Astrocyte of the cerebellum (primary cell): ENCODE results near the gene NAA10.

ENCODE experiments used
- DNase-seq: peaks from one replicate; pipeline ENCODE4 v3.0.0-alpha.2; 2011; ENCODE audit warnings: low read depth
- H3K4me3 ChIP-seq: 2 replicates; pipeline ENCODE4 v1.5.1; 2011; ENCODE audit warnings: mild to moderate bottlenecking, low read depth, low read length, moderate library complexity
- in situ Hi-C: cut with HindIII; loops from 2 replicates; pipeline ENCODE4 v1.10.0; 2017; ENCODE audit warnings: low sequenced_read_pairs
- TF ChIP-seq, protein P1 (sequence below): IDR thresholded peaks from 2 replicates; pipeline ENCODE4 v1.5.1; 2012; ENCODE audit warnings: low read length, low read depth, moderate library complexity, mild to moderate bottlenecking; ENCODE audit errors: missing control alignments

The NAA10 gene

DNA sequence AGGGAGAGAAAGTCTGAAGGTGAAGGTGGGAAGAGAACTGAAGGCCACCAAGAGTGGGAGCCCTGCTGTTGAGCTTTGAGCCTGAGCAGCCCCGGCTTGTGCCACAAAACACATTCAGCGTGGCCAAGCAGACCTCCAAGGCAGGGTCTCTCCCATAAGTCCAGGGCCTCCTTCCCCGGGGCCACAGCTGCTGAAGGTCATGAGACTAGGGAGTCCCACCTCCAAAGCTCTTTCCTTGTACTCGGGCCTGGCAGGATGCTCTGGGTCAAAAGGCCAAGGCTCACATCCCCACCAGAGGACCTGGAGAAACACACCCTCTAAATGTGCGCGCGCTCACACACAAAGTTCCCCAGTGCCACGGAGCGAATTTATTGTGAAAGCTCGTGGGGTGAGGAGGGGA lies 5.3 kb downstream of the NAA10 start:
- TF ChIP-seq, protein P1, sequence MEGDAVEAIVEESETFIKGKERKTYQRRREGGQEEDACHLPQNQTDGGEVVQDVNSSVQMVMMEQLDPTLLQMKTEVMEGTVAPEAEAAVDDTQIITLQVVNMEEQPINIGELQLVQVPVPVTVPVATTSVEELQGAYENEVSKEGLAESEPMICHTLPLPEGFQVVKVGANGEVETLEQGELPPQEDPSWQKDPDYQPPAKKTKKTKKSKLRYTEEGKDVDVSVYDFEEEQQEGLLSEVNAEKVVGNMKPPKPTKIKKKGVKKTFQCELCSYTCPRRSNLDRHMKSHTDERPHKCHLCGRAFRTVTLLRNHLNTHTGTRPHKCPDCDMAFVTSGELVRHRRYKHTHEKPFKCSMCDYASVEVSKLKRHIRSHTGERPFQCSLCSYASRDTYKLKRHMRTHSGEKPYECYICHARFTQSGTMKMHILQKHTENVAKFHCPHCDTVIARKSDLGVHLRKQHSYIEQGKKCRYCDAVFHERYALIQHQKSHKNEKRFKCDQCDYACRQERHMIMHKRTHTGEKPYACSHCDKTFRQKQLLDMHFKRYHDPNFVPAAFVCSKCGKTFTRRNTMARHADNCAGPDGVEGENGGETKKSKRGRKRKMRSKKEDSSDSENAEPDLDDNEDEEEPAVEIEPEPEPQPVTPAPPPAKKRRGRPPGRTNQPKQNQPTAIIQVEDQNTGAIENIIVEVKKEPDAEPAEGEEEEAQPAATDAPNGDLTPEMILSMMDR, result no peak
- H3K4me3 ChIP-seq, result no peak overlapping the region
- no peak for DNase-seq
- in situ Hi-C loops, result no loop called here

DNA sequence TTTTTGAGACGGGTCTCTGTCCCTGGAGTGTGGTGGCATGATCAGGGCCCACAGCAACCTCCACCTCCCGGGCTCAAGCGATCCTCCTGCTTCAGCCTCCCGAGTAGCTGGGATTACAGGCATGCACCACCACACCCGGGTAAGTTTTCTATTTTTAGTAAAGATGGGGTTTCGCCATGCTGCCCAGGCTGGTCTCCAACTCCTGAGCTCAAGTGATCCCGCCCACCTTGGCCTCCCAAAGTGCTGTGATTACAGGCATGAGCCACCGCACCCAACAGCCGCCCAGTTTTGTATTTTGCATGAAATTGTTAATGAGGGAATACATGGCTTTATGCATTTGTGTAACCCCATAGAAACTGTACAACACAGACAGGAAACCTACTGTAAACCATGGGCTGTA lies 6.0 kb downstream of the NAA10 start:
- TF ChIP-seq, protein P1, result no peak
- H3K4me3 ChIP-seq, result peak overlapping the region; percentile 24
- DNase-seq, result no peak
- in situ Hi-C loops, result no loop called here

DNA sequence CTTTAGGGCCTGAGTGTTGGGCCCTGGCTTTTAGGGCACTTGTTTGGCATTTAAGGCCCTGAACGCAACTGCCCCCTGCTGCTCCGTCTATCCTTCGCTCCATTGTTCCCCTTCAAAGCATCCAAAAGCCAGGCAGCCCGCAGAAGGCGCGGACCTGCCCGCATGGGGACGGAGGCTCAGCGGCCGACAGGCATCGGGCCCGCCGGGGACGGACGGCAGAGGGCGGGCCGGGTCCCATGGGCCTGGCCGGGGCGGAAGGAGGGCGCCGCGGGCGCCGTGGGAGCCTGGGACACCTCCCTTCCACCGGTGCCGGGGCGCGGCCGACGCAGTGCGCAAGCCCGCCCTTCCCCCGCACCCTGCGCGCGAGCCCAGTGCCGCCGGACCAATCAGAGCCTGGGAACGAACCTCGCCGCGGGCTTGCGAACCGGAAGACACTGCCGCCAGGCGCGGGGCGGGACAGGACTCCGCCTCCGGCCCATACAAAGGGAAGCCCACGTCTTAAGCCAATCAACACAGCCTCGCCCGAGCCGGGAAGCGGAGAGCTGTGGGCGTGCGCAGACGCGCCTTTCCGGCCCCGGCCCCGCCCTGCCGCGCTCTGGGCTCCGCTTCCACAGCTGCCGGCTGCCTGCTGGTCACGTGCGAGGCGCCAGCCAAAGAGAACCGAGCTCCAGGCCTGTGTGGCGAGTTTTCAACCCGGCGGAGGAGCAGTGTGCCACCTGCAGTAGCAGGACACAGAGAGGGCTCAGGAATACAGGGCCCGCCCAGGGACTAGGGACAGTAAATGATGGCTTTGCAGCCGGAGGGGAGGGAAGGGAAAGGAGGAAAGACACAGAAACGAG lies 6.7 kb downstream of the NAA10 start:
- TF ChIP-seq, protein P1, result peak; percentile 6
- in situ Hi-C loops, result no loop called here
- DNase-seq, result peak; percentile 94
- peak overlapping the region; percentile 55 for H3K4me3 ChIP-seq

DNA sequence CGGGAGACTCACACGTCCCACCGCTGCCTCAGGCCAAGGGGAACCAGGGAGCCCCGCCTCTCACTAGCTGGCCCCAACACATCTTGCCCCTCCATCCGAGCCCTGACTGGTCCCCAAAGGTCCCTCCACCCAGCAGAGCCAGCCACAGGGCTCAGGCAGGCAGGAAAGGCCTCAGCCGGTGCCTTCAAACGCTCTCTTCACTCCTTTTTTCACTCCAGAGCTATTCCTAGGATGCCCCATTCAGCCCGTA lies 7.2 kb downstream of the NAA10 start:
- peak overlapping the region; percentile 55 for H3K4me3 ChIP-seq
- TF ChIP-seq, protein P1, result no peak
- no peak for DNase-seq
- in situ Hi-C loops, result no loop called here

DNA sequence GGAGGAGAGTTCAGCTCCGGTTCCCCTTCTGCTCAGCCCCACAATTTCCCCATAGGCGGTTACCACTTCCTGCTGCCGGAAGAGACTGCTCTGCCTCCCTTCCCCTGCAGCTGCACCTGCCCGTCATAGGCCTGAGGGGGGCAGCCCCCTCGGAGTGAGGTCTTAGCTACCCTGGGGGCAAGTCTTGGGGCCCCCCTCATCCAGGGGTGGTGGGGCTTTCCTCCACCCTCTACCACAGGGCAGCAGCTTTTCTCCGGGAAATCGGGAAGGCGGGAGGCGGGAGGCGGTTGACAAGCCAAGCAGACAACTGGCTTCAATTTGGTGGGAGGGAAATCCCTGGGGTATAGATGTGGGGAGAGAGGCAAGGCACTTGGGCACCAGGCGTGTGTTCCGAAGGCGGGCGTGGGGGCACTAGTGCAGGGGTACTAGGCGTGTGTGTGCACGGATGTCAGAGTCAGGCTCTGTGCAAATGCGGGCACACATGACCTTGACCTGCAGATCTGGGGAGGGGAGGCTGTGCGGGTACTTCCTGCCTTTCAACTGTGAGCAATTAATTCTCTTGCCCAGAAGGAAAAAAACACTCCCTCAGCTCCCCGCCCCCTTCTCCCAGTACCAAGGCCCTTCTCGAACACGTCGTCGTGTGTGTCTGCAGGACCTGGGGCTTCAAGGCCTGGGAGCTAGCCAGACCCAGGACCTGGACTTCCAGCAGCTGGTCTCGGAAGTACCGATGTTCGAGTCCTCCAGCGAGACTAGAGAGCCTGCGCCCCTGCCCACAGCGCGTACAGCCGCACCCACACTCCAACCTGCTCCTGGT lies 7.8 kb downstream of the NAA10 start:
- peak overlapping the region; percentile 55 for H3K4me3 ChIP-seq
- TF ChIP-seq, protein P1, result no peak
- no peak for DNase-seq
- in situ Hi-C loops, result no loop called here

DNA sequence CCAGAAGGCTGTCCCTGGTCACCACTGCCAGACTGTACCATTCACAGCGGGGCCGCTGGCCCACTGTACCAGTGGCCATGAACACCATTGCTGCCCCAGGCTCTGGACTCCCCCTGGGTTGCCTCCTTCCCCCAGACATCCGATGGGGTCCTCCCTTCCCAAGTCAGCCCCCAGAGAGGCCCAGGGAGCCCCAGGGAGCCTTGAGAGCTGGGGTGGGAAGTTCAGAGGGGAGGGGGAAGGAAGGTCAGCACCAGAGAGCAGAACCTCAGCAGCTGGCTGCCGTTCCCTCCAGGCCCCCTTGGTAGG lies 8.3 kb downstream of the NAA10 start:
- H3K4me3 ChIP-seq, result no peak overlapping the region
- DNase-seq, result no peak
- in situ Hi-C loops, result no loop called here
- TF ChIP-seq, protein P1, result no peak
